ENCODE data around the gene UNC13D. TPM values are rescaled to one million over a fixed set of nuclear protein-coding genes. Genes with fewer than 3 reads are reported as not detected.
"Not testable (repeated sequence)": the region's sequence is repeated elsewhere in the genome, so short reads cannot be mapped to it uniquely, and the experiment has no call there.

UNC13D gene
- total RNA-seq, 1 donor from 2014 or later = 185 TPM

DNA sequence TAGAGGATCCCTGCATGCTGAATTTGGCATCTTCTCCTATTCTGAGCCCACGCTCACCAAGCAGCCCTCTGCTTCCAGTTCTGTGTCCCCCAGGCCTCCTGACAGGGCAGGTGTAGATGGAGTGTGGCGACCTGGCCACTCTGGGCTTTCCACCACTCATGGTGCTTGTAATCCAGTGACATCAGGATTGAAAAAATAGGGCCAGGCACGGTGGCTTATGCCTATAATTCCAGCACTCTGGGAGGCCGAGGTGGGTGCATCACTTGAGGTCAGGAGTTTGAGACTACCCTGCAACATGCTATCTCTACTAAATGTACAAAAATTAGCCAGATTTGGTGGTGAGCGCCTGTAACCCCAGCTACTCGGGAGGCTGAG lies 30.2 kb downstream of the UNC13D start:
- Mint-ChIP-seq H3K9me3 (no peaks in the 10 kb centered on the region), H3K4me1 (ENCODE audit: low read depth) (no peaks in the 10 kb centered on the region), H3K36me3 (ENCODE audit: low read depth) (peaks cover 19% of the 10 kb centered on the region), H3K27me3 (ENCODE audit: insufficient read depth) (no peaks in the 10 kb centered on the region), H3K27ac (no peak overlapping the region), H3K4me3 (no peak overlapping the region)
- intact Hi-C loops (cut with micrococcal nuclease) = no loop called here
- no peak for DNase-seq (ENCODE audit: low spot score)

- intact Hi-C loops (cut with micrococcal nuclease) = no loop called here
- Mint-ChIP-seq H3K4me1 (ENCODE audit: low read depth) (no peaks in the 10 kb centered on the region), H3K4me3 (no peak overlapping the region), H3K27me3 (ENCODE audit: insufficient read depth) (no peaks in the 10 kb centered on the region), H3K36me3 (ENCODE audit: low read depth) (peaks cover 16% of the 10 kb centered on the region), H3K27ac (no peak overlapping the region), H3K9me3 (no peaks in the 10 kb centered on the region)
- DNase-seq (ENCODE audit: low spot score) = no peak
Observed at GRCh38 chr17:75813081-75814020, 30.9 kb downstream of the UNC13D start.

DNA sequence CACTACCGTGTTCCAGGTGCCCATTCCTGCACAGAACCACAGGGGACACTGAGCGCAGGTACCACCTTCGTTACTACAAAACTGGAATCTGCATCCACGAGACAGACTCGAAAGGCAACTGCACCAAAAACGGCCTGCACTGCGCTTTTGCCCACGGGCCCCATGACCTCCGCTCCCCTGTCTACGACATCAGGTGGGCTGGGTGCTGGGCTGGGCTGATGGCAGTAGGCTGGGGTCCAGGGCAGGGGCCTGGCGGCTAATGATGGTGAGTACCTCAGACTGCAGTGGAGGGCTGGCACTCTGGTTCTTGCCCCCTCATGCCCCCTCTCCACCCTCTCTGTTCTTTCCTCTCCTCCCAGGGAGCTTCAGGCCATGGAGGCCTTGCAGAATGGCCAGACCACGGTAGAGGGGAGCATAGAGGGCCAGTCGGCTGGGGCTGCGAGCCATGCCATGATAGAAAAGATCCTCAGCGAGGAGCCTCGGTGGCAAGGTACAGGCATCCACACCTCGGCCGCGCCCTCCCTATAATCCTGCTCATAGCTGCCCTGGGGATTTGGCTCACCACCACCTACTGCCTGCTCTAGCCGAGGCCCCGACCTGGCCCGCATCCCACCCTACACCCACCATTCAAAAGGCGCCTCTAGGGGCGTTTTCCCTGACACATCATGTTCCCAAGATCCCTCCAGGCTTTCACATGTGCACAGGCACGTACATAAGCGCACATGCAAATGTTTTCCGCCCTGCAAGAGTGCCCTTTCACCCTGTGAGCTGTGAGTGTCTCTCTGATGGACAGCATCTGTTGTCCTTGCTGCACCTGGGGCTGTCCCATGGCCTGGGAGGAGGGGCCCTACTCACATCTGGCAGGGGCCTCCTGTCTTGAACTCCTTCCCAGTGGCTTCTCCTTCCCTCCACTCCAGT lies 31.8 kb downstream of the UNC13D start:
- intact Hi-C loops (cut with micrococcal nuclease) = no loop called here
- peaks cover 15% of the 10 kb centered on the region for H3K36me3 Mint-ChIP-seq (ENCODE audit: low read depth)
- no peaks in the 10 kb centered on the region for H3K27me3 Mint-ChIP-seq (ENCODE audit: insufficient read depth)
- H3K9me3 Mint-ChIP-seq = no peaks in the 10 kb centered on the region
- no peak overlapping the region for H3K4me3 Mint-ChIP-seq
- no peak for DNase-seq (ENCODE audit: low spot score)
- no peaks in the 10 kb centered on the region for H3K4me1 Mint-ChIP-seq (ENCODE audit: low read depth)
- H3K27ac Mint-ChIP-seq = no peak overlapping the region

- DNase-seq (ENCODE audit: low spot score) = no peak
- H3K36me3 Mint-ChIP-seq (ENCODE audit: low read depth) = peaks cover 9% of the 10 kb centered on the region
- no peak overlapping the region for H3K27ac Mint-ChIP-seq
- no peak overlapping the region for H3K4me3 Mint-ChIP-seq
- intact Hi-C loops (cut with micrococcal nuclease) = no loop called here
- no peaks in the 10 kb centered on the region for H3K27me3 Mint-ChIP-seq (ENCODE audit: insufficient read depth)
- no peaks in the 10 kb centered on the region for H3K4me1 Mint-ChIP-seq (ENCODE audit: low read depth)
- H3K9me3 Mint-ChIP-seq = no peaks in the 10 kb centered on the region
Observed at GRCh38 chr17:75811174-75811573, 33.0 kb downstream of the UNC13D start.

- intact Hi-C loops (cut with micrococcal nuclease); H3K9me3 Mint-ChIP-seq; H3K27me3 Mint-ChIP-seq (ENCODE audit: insufficient read depth); DNase-seq (ENCODE audit: low spot score); H3K4me3 Mint-ChIP-seq; H3K27ac Mint-ChIP-seq; H3K4me1 Mint-ChIP-seq (ENCODE audit: low read depth); H3K36me3 Mint-ChIP-seq (ENCODE audit: low read depth): not testable (repeated sequence)
Observed at GRCh38 chr17:75810756-75811155, 33.4 kb downstream of the UNC13D start.

- Mint-ChIP-seq H3K4me3 (no peak overlapping the region), H3K4me1 (ENCODE audit: low read depth) (no peaks in the 10 kb centered on the region), H3K27me3 (ENCODE audit: insufficient read depth) (no peaks in the 10 kb centered on the region), H3K27ac (no peak overlapping the region), H3K36me3 (ENCODE audit: low read depth) (peaks cover 9% of the 10 kb centered on the region), H3K9me3 (no peaks in the 10 kb centered on the region)
- DNase-seq (ENCODE audit: low spot score) = no peak
- intact Hi-C loops (cut with micrococcal nuclease) = no loop called here
Observed at GRCh38 chr17:75810216-75810615, 34.0 kb downstream of the UNC13D start.

DNA sequence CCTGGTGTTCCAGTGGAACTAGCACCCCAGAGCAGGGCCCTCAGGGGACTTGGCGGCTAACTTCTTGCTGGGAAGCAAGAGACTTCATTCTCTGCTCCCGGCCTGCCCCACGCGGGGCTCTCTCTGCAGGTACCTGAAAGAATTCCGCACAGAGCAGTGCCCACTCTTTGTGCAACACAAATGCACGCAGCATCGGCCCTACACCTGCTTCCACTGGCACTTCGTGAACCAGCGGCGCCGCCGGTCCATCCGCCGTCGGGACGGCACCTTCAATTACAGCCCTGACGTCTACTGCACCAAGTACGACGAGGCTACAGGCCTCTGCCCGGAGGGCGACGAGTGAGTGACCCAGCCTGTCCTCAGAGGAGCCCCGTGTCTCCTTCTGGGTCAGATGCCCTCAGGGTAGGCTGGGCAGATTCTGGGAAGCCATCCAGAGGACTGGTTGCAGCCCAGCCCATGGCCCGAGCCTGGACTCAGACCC lies 34.5 kb downstream of the UNC13D start:
- Mint-ChIP-seq H3K27ac (no peak overlapping the region), H3K4me3 (no peak overlapping the region), H3K9me3 (no peaks in the 10 kb centered on the region), H3K4me1 (ENCODE audit: low read depth) (no peaks in the 10 kb centered on the region), H3K36me3 (ENCODE audit: low read depth) (peaks cover 9% of the 10 kb centered on the region), H3K27me3 (ENCODE audit: insufficient read depth) (no peaks in the 10 kb centered on the region)
- intact Hi-C loops (cut with micrococcal nuclease) = no loop called here
- DNase-seq (ENCODE audit: low spot score) = no peak

GRCh38 chr17:75808905-75809621 lies 35.1 kb downstream of the UNC13D start:
- Mint-ChIP-seq H3K27ac (peak overlapping the region; percentile 59), H3K4me3 (no peak overlapping the region), H3K36me3 (ENCODE audit: low read depth) (peaks cover 6% of the 10 kb centered on the region), H3K4me1 (ENCODE audit: low read depth) (peaks cover 2% of the 10 kb centered on the region), H3K27me3 (ENCODE audit: insufficient read depth) (no peaks in the 10 kb centered on the region), H3K9me3 (no peaks in the 10 kb centered on the region)
- no peak for DNase-seq (ENCODE audit: low spot score)
- intact Hi-C loops (cut with micrococcal nuclease) = no loop called here

- no peaks in the 10 kb centered on the region for H3K9me3 Mint-ChIP-seq
- intact Hi-C loops (cut with micrococcal nuclease) = no loop called here
- no peak overlapping the region for H3K4me3 Mint-ChIP-seq
- H3K4me1 Mint-ChIP-seq (ENCODE audit: low read depth) = peaks cover 7% of the 10 kb centered on the region
- H3K27me3 Mint-ChIP-seq (ENCODE audit: insufficient read depth) = no peaks in the 10 kb centered on the region
- no peak for DNase-seq (ENCODE audit: low spot score)
- H3K27ac Mint-ChIP-seq = peak overlapping the region; percentile 59
- peaks cover 6% of the 10 kb centered on the region for H3K36me3 Mint-ChIP-seq (ENCODE audit: low read depth)
Observed at GRCh38 chr17:75808549-75808904, 35.7 kb downstream of the UNC13D start.

DNA sequence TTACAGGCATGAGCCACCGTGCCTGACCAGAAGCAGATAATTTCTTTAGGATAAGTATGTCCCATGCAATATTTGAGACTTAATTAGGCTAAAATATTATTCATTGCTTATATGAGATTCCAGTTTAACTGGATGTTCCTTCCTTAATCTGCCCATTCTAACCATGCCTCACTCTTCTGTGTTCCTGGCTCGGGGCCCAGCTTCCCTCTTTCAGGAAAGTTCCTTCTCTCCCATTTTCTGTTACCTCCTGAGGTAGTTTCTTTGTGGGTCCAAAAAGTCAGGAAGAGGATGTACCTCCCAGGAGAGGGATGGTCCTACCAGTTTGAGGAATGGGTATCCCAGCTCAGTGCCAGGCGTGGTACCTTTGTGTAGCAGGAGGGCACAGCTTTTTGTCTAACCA lies 36.3 kb downstream of the UNC13D start:
- no peak overlapping the region for H3K4me3 Mint-ChIP-seq

DNA sequence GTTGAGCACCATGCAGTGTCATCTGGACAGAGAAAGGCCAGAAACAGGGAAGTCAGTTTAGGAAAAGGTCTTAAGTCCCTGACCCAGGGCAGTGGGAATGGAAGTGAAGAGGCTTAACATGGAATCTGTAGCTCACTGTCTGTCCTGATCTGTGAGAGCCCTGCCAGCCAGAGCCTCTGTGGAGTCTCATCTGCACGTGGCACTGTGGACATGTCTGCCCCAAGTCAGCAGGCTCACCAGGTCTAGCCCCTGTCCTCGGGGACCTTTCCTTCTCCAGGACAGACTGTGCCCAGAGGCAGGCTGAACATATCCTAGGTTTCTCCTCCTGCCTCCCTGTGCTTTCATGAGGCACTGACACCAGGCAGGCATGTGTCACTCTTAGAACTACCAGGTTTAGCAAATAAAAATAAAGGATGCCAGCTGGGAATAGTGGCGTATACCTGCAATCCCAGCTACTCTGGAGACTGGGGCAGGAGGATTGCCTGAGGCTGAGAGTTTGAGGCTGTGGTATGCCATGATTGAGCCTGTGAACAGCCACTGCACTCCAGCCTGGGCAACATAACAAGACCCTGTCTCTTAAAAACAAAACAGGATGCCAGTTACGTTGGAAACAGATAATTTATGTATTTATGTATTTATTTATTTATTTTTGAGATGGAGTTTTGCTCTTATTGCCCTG lies 37.2 kb downstream of the UNC13D start:
- peaks cover 12% of the 10 kb centered on the region for H3K4me1 Mint-ChIP-seq (ENCODE audit: low read depth)
- H3K36me3 Mint-ChIP-seq (ENCODE audit: low read depth) = no peaks in the 10 kb centered on the region
- H3K27ac Mint-ChIP-seq = no peak overlapping the region
- intact Hi-C loops (cut with micrococcal nuclease) = no loop called here
- no peak overlapping the region for H3K4me3 Mint-ChIP-seq
- H3K27me3 Mint-ChIP-seq (ENCODE audit: insufficient read depth) = no peaks in the 10 kb centered on the region
- no peaks in the 10 kb centered on the region for H3K9me3 Mint-ChIP-seq
- no peak for DNase-seq (ENCODE audit: low spot score)

More for the DNA sequence above, 36.3 kb downstream of the UNC13D start:
- Mint-ChIP-seq H3K9me3 (no peaks in the 10 kb centered on the region), H3K27ac (no peak overlapping the region), H3K4me1 (ENCODE audit: low read depth) (peaks cover 12% of the 10 kb centered on the region), H3K27me3 (ENCODE audit: insufficient read depth) (no peaks in the 10 kb centered on the region), H3K36me3 (ENCODE audit: low read depth) (peaks cover 6% of the 10 kb centered on the region)
- no peak for DNase-seq (ENCODE audit: low spot score)
- intact Hi-C loops (cut with micrococcal nuclease) = no loop called here

DNA sequence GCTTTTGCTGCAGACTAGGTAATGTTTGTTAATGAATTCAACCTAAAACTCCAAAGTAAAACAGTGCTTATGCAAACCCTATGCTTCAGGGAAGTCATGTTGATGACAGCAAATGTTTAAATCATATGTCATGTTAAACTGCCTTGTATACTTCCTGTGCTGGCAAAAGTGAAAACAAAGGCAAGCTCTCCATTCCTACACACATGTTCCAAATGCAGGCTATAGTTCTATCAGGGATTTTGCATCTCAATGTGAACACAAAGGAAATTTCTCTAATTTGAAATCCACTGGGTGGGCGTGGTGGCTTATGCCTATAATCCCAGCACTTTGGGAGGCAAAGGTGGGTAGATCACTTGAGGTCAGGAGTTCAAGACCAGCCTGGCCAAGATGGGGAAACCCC lies 40.3 kb downstream of the UNC13D start:
- DNase-seq (ENCODE audit: low spot score) = no peak
- no peaks in the 10 kb centered on the region for H3K9me3 Mint-ChIP-seq
- peaks cover 12% of the 10 kb centered on the region for H3K4me1 Mint-ChIP-seq (ENCODE audit: low read depth)
- H3K4me3 Mint-ChIP-seq = no peak overlapping the region
- H3K36me3 Mint-ChIP-seq (ENCODE audit: low read depth) = peaks cover 5% of the 10 kb centered on the region
- H3K27me3 Mint-ChIP-seq (ENCODE audit: insufficient read depth) = no peaks in the 10 kb centered on the region
- intact Hi-C loops (cut with micrococcal nuclease) = loop anchor here (2.0 kb wide), 1 partner anchor 17 kb away; no protein-coding TSS in a partner anchor
- H3K27ac Mint-ChIP-seq = peak overlapping the region; percentile 23

All from activated T-helper 1 cell treated with anti-CD3 and anti-CD28 coated beads, Interleukin-12 subunit alpha, Interleukin-12 subunit beta, Interleukin-2, Interleukin-4 antibody, amounts not matched to agents 30 ng/mL and 10 ng/mL and 1 ng/mL, durations not matched to agents 14 hours and 24 hours and 36 hours (primary cell).